ENCODE results near the gene STUM.

STUM gene, protein sequence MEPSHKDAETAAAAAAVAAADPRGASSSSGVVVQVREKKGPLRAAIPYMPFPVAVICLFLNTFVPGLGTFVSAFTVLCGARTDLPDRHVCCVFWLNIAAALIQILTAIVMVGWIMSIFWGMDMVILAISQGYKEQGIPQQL

DNA sequence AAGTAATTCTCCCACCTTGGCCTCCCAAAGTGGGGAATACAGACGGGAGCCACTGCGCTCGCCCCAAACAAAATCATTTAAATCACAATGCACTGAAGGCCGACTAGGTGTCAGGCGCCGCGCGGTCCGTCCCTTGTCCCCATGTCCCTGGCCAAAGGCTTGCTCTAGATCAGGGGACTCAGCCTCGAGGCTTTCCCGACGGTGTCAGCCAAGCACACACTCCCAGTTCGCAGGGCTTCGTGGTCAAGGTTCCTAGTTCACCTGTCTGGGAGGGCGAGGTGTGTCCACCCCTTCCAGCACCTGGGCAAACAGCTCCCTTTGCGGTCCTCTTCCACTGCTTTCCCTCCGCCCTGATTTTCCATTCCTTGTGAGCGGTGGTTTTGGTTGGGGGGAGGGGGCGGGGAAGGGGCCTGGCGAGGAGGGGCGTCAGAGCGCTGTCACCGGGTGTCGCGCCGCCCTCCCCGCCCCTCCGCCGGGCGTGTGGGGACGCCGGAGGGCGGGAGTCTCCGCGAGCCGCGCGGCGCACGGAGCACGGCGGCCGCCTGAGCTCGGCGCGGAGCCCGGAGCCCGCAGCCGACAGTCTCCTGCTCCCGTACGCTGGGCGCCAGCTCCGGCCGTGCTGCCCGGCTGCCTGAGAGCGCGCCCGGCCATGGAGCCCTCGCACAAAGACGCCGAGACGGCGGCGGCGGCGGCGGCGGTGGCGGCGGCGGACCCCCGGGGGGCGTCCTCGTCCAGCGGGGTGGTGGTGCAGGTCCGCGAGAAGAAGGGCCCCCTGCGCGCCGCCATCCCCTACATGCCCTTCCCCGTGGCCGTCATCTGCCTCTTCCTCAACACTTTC is at the start of gene STUM:
STUM (plus strand) TSS at position 509 of the 838 bp plus-strand sequence; CDS start at position 650, 141 bp downstream.
- no peak for TF ChIP-seq GATA3 (IDR thresholded peaks at IDR 0.05; ENCODE audit: low read depth, low read length)
- no peak for TF ChIP-seq GATA2 (IDR thresholded peaks at IDR 0.05; ENCODE audit: low read depth, low read length)

DNA sequence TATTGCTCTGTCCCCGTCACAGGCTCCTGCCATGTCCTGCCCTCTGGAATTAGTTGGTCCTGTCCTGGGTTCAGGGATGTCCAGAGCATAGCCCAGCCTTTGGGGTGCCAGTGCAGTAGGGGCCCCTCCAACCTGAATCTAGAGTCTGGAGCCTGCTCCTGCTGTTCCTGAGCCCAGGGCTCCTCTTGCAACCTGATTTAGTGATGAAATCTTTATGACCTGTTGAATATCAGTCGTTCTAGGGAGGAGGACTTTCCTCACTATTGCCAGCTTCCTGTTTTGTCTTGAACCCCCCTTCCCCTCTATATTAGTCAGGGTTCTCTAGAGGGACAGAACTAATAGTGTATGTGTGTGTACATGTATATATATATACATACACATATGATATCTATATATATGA is 42.5 kb upstream of the STUM start:
- TF ChIP-seq GATA3 (IDR thresholded peaks at IDR 0.05; ENCODE audit: low read depth, low read length) (no peak), GATA2 (IDR thresholded peaks at IDR 0.05; ENCODE audit: low read depth, low read length) (no peak)

DNA sequence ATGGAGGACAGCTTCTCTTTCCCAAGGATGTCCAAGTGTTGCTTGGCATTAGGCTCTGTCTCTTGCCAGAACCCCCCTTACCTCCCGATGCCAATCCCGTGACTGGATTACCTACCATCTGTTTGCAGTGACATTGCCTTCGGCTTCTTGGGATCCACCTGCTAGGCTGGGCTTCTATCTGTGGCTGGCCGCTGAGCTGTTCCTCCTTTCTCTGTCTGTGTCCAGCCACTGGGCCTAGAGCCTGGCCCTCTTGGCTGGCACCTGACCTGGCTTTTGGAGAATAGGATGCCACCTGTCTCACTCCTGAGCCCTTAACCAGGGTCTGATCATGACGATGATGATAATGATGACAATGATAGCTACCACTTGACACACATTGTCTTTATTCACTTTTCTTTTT is 41.6 kb upstream of the STUM start:
- TF ChIP-seq GATA2 (IDR thresholded peaks at IDR 0.05; ENCODE audit: low read depth, low read length) (no peak), GATA3 (IDR thresholded peaks at IDR 0.05; ENCODE audit: low read depth, low read length) (no peak)

DNA sequence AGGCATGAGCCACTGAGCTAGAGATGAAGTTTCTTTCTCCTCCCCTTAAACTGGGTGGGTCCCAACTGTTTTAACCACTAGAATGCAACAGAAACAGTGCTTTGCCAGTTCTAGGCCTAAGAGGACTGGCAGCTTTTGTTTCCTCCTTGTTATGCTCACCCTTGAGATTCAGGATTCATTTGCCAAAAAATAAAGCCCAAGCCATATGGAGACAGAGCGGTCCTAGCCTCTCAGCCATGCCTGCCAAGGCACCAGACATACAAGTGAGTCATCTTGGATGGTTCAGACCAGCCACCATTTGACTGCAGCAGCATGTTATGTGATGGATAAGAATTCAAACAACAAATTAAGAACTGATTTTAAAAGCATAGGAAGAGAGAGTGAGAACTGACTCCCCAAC is 38.1 kb upstream of the STUM start:
- no peak for TF ChIP-seq GATA2 (IDR thresholded peaks at IDR 0.05; ENCODE audit: low read depth, low read length)
- TF ChIP-seq GATA3 (IDR thresholded peaks at IDR 0.05; ENCODE audit: low read depth, low read length) = no peak

DNA sequence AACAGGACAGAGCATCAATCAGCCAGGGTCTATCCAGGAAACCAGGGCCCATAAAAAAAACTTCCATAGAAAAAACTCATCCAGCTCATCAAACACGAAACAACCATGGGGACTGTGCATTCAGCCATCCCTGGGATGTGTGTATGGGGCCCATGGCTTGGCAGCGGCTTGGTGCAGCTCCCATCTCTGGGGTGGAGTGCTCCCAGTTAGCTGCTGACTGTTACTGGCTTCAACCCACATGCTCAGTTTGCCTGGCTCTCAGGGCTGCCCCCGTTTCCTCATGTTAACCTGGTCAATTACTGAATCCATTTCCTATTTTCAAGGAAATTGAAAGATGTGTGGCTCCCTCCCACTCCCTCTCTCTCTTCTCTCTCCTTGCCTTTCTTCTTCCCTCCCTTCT is 37.3 kb upstream of the STUM start:
- TF ChIP-seq GATA2 (IDR thresholded peaks at IDR 0.05; ENCODE audit: low read depth, low read length) = no peak

DNA sequence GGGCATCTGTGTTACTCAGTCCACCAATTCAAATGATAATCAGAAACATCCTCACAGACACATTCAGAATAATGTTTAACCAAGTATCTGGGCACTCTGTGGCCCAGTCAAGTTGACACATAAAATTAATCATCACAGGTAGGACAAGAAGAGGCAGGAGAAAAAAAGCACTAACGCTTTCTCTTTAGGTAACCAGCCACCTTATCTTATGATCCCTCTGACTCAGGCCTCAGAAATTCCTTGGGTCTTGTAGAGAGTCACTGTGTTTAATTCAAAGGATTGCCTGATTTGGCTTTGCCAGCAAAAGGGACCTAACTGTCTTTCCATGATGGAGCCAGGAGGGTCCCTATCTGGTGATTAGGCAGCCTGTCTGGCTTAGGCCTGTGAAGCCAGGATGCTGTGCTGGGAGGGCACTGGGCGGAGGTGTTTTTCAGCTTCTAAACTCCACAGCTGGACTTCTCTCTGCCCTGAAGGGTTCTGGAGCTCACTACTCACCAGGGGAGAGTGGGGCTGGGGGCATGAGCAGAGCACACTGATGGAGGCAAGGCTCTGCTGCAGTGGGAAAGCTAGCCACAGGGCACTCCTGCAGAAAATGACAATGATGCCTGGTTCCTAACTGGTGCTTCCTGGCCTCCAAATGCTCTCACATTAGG is 36.4 kb upstream of the STUM start:
- TF ChIP-seq GATA2 (IDR thresholded peaks at IDR 0.05; ENCODE audit: low read depth, low read length) (no peak), GATA3 (IDR thresholded peaks at IDR 0.05; ENCODE audit: low read depth, low read length) (no peak)

DNA sequence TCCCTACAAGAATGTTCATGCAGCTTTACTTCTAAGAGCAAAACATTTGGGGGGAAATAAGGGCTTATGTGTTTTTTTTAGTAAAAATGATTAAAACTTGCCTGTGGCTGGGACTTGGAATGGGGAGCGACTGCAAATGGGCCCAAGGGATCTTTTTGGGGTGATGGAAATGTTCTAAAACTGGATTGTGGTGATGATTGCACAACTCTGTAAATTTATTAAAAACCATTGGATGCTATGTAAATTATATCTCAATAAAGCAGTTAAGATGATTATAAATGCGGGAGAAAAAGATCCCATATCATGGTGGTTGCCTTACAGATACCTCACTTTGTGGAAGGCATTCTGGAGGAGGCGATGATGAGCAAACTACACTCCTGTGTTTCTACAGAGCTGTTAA is 30.2 kb upstream of the STUM start:
- TF ChIP-seq GATA2 (IDR thresholded peaks at IDR 0.05; ENCODE audit: low read depth, low read length) = no peak
- no peak for TF ChIP-seq GATA3 (IDR thresholded peaks at IDR 0.05; ENCODE audit: low read depth, low read length)

DNA sequence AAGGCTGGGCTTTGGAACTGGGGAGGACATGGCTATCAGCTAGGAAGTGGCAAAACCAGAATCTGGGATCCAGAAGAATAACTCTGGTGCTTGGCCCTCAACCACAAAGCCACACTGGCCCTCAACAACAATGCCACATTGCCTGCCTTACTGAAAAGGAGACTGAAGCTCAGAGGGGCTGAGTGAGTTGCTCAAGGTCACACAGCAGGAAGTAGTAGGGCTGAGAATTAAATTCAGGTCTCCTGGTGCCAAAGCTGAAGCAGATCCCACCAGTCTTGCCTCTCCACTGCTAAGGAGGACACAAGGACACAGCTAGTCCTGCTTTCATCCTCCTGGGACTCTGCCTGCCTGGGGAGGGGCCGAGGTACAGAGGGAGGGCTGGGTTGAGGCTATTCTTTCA is 29.4 kb upstream of the STUM start:
- TF ChIP-seq GATA3 (IDR thresholded peaks at IDR 0.05; ENCODE audit: low read depth, low read length) = no peak
- TF ChIP-seq GATA2 (IDR thresholded peaks at IDR 0.05; ENCODE audit: low read depth, low read length) = no peak

DNA sequence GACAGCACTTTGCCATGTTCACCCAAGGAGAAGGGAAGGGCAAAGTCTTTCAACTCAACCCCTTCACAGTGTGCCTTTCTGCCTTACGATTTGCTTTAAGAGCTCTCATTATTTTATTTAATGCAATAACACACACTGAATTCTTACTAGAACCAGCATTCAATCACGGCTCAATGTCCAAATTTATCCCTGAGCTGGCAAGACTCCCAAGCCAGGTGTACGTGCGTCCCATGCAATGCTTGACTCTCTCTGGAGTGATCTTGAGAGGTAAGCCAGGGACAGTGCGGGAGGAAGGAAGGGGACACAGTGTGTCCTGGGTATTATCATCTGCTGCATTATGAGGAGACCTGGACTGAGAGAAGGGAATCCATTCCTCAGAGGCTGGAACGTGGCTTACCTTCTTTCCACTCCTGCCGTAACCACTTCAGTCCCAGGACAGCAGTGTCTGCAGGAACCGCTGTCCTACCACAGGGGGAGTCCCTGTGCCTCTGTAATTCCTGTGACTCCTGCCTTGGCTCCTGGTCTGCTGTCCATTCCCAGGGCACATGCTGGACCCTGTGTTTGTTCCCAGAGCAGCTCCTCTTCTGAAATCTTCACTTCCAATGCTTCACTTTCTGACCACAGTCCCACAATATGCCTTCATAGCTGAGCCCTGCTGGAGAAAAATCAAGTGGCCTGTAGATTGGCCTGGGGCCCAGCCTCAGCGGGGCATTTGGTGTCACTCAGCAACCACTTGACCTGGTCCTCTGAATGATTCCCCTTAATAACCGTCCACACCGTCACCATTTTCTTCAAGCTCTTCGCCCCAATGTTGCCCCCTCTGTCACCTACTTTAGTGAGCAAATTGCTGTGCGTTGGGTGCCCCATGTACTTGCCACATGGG is 28.6 kb upstream of the STUM start:
- no peak for TF ChIP-seq GATA3 (IDR thresholded peaks at IDR 0.05; ENCODE audit: low read depth, low read length)
- TF ChIP-seq GATA2 (IDR thresholded peaks at IDR 0.05; ENCODE audit: low read depth, low read length) = no peak

DNA sequence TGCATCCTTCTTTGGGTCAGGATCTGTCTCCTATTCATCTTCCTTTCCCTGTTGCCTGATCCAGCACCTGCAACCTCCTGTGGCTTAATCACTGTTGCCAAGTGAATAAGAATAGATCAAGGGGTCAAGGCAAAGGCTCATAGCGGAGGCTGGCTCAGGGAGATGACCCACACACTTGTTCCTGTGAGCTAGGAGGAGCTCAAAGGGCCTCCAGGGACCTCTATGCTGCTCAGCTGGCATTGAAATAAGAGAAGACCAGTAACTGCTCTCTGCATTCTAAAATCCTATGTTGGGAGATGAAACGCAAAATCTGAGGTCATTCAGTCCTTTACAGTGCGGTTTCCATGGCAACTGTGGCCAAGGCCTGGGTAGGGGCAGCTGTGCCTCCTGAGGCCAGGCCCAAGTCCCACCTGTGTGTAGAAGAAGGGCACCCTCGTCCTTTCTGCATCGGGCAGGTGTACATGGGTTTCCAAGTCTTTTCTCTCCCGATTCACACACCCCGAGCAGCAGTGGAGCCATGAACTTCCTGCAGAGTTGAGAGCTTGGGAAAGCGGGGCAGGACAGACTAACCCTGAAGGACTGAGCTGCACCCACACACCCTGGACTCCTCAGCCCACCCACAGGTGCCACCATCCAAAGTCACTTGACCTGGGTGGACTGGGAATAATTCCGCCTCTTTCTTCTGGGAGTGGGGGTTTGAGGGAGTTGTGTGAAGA is 27.8 kb upstream of the STUM start:
- TF ChIP-seq GATA3 (IDR thresholded peaks at IDR 0.05; ENCODE audit: low read depth, low read length) = no peak
- TF ChIP-seq GATA2 (IDR thresholded peaks at IDR 0.05; ENCODE audit: low read depth, low read length) = no peak

DNA sequence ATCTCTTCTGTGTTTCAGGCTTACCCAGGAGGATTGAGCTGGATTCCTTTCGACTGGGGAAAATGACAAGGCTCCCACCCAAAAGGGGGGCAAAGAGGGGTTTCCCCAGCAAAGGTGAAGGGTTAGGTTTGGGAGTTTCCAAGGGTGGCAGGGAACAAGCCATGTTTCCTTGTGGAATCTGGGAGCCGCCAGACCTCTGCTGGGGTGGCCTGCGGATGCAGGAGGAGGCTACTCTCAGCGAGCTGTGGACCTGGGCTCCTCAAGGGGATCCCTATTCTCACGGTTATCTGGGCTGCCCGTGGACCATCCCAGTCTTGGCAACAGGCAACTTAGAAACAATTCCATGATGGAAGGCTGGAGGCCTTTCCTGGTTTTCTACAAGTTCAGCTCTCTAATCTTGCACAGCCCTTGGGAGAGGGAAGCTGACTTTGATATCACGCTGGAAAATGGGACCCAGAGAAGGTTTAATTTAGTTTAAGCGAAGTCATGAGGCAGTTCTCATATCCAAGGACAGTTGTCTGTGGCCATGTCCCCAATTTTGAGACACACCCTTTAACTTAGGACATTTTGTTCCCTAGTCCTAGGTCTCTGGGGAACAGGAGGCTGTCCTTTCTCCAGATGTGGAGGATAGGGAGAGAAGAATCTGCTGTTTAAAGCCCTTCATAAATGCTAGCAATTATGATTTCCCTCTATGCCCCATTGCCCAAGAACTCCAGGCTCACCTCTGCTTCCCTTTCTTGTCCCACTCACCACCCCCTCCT is 24.7 kb upstream of the STUM start:
- TF ChIP-seq GATA3 (IDR thresholded peaks at IDR 0.05; ENCODE audit: low read depth, low read length) (no peak), GATA2 (IDR thresholded peaks at IDR 0.05; ENCODE audit: low read depth, low read length) (no peak)

DNA sequence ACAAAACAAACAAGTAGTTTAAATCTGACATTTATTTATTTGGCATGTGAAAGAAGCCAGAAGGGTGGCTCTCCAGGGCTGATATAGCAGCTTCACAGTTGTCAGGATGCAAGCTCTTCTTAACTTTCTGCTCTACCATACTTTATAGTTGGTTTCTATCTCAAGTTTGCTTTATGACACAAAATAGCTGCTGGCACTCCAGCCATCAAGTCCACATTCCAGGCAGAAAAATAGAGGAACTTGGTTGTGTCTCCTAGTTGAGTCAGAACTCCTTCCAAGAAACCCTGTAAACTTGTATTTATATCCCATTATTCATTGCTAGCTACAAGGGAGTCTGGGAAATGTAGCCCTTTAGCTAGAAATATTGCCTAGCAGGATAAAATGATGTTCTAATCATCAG is 24.0 kb upstream of the STUM start:
- TF ChIP-seq GATA2 (IDR thresholded peaks at IDR 0.05; ENCODE audit: low read depth, low read length) (no peak), GATA3 (IDR thresholded peaks at IDR 0.05; ENCODE audit: low read depth, low read length) (no peak)

DNA sequence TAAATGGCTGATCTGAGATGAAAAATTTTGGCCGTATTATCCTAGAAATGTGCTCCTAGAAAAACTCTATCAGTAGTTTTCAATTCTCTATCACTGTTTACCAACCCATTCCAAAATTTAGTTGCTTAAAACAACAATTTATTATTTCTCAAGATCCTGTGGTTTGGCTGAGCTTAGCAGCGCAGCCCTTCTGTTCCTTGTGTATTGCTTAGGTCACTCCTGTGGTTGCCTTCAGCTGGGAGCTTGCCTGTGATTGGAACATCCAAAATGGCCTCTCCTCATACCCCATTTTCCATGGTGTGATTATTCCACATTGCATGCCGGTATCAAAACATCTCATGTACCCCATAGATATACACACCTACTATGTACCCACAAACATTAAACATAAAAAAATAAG is 22.8 kb upstream of the STUM start:
- TF ChIP-seq GATA3 (IDR thresholded peaks at IDR 0.05; ENCODE audit: low read depth, low read length) (no peak), GATA2 (IDR thresholded peaks at IDR 0.05; ENCODE audit: low read depth, low read length) (no peak)

All from SH-SY5Y (cell line).